H9 (cell line): ENCODE data around the gene PIP4K2A. TPM values are rescaled to one million over a fixed set of nuclear protein-coding genes. Genes with fewer than 3 reads are reported as not detected.

Source experiments
- DNase-seq: peaks from one replicate; pipeline ENCODE4 v3.0.0-alpha.2; 2017
- H2AFZ ChIP-seq: one replicate; pipeline ENCODE4 v1.6.1; 2013; ENCODE audit warnings: mild to moderate bottlenecking, low read length, control low read depth, moderate library complexity
- H2AK5ac ChIP-seq: 2 replicates; pipeline ENCODE4 v1.6.1; 2013; ENCODE audit warnings: low read length, control low read depth, mixed read lengths; ENCODE audit not compliant: insufficient read length
- H2BK120ac ChIP-seq: one replicate; pipeline ENCODE4 v1.6.1; 2013; ENCODE audit warnings: low read depth, mild to moderate bottlenecking, low read length, control low read depth, inconsistent platforms; ENCODE audit not compliant: poor library complexity, severe bottlenecking
- H2BK12ac ChIP-seq: 2 replicates; pipeline ENCODE4 v1.6.1; 2013; ENCODE audit warnings: low read length, control low read depth, mixed read lengths, low read depth; ENCODE audit not compliant: insufficient read length
- H2BK15ac ChIP-seq: 2 replicates; pipeline ENCODE4 v1.6.1; 2013; ENCODE audit warnings: low read depth, low read length, control low read depth
- H2BK20ac ChIP-seq: one replicate; pipeline ENCODE4 v1.6.1; 2013; ENCODE audit warnings: low read depth, mild to moderate bottlenecking, low read length, control low read depth, inconsistent platforms; ENCODE audit not compliant: poor library complexity, severe bottlenecking
- H2BK5ac ChIP-seq: 2 replicates; pipeline ENCODE4 v1.6.1; 2013; ENCODE audit warnings: low read length, control low read depth, mixed read lengths; ENCODE audit not compliant: insufficient read length
- H3K14ac ChIP-seq: 2 replicates; pipeline ENCODE4 v1.6.1; 2013; ENCODE audit warnings: low read length, control low read depth; ENCODE audit not compliant: insufficient read depth
- H3K18ac ChIP-seq: 2 replicates; pipeline ENCODE4 v1.6.1; 2013; ENCODE audit warnings: low read depth, mild to moderate bottlenecking, mixed read lengths, low read length, control low read depth; ENCODE audit not compliant: insufficient read length
- H3K23ac ChIP-seq: 2 replicates; pipeline ENCODE4 v1.6.1; 2013; ENCODE audit warnings: low read length, control low read depth, mixed read lengths, low read depth; ENCODE audit not compliant: insufficient read length
- H3K23me2 ChIP-seq: 2 replicates; pipeline ENCODE4 v1.6.1; 2013; ENCODE audit warnings: low read depth, mild to moderate bottlenecking, mixed read lengths, low read length, control low read depth; ENCODE audit not compliant: insufficient read length, poor library complexity, severe bottlenecking
- H3K27ac ChIP-seq: 2 replicates; pipeline ENCODE4 v1.5.1; 2013; ENCODE audit warnings: low read length, control low read depth, mixed read lengths, low read depth; ENCODE audit not compliant: insufficient read length
- H3K27me3 ChIP-seq: 2 replicates; pipeline ENCODE4 v1.6.1; 2013; ENCODE audit warnings: low read length, control low read depth, inconsistent platforms; ENCODE audit not compliant: insufficient read depth
- H3K4ac ChIP-seq: 2 replicates; pipeline ENCODE4 v1.6.1; 2013; ENCODE audit warnings: low read depth, mild to moderate bottlenecking, control low read depth, inconsistent platforms, low read length, moderate library complexity
- H3K4me1 ChIP-seq: 2 replicates; pipeline ENCODE4 v1.6.1; 2013; ENCODE audit warnings: low read length, control low read depth, inconsistent platforms; ENCODE audit not compliant: insufficient read depth
- H3K4me2 ChIP-seq: 2 replicates; pipeline ENCODE4 v1.6.1; 2013; ENCODE audit warnings: low read length, control low read depth, mixed read lengths; ENCODE audit not compliant: insufficient read length, insufficient read depth
- H3K56ac ChIP-seq: 2 replicates; pipeline ENCODE4 v1.6.1; 2013; ENCODE audit warnings: low read depth, mild to moderate bottlenecking, mixed read lengths, low read length, control low read depth; ENCODE audit not compliant: insufficient read length
- H3K79me1 ChIP-seq: 2 replicates; pipeline ENCODE4 v1.6.1; 2013; ENCODE audit warnings: low read depth, mild to moderate bottlenecking, moderate library complexity, low read length, control low read depth, inconsistent platforms; ENCODE audit not compliant: insufficient read depth, poor library complexity, severe bottlenecking
- H3K79me2 ChIP-seq: 2 replicates; pipeline ENCODE4 v1.6.1; 2013; ENCODE audit warnings: low read length, control low read depth, inconsistent platforms; ENCODE audit not compliant: insufficient read depth
- H3K9ac ChIP-seq: 2 replicates; pipeline ENCODE4 v1.6.1; 2013; ENCODE audit warnings: low read length, control low read depth, mixed read lengths; ENCODE audit not compliant: insufficient read length; ENCODE audit errors: extremely low read depth
- H3K9me3 ChIP-seq: one replicate; pipeline ENCODE4 v1.6.1; 2013; ENCODE audit warnings: low read depth, low read length, inconsistent platforms; ENCODE audit not compliant: control insufficient read depth
- H3T11ph ChIP-seq: one replicate; pipeline ENCODE4 v1.6.1; 2013; ENCODE audit warnings: mild to moderate bottlenecking, low read length, control low read depth, inconsistent platforms
- H4K20me1 ChIP-seq: one replicate; pipeline ENCODE4 v1.6.1; 2013; ENCODE audit not compliant: control insufficient read depth, insufficient read length, insufficient read depth
- H4K5ac ChIP-seq: 2 replicates; pipeline ENCODE4 v1.6.1; 2013; ENCODE audit warnings: low read depth, mild to moderate bottlenecking, mixed read lengths, low read length, control low read depth; ENCODE audit not compliant: insufficient read length
- H4K8ac ChIP-seq: replicated peaks from 2 replicates; pipeline ENCODE4 v1.6.1; 2013; ENCODE audit warnings: low read length, control low read depth, mixed read lengths, low read depth; ENCODE audit not compliant: insufficient read length
- H4K91ac ChIP-seq: 2 replicates; pipeline ENCODE4 v1.6.1; 2013; ENCODE audit warnings: low read depth, mild to moderate bottlenecking, moderate library complexity, mixed read lengths, low read length, control low read depth; ENCODE audit not compliant: insufficient read length
- H3K27ac Mint-ChIP-seq, 3 experiments: 2 replicates in 2 of 3; 3 replicates in 1 of 3; pipeline ENCODE4 v1.8.0; 2020 to 2021; ENCODE audit warnings: mixed read lengths in 3 of 3, mild to moderate bottlenecking in 1 of 3, moderate library complexity in 1 of 3
- H3K27me3 Mint-ChIP-seq: 2 replicates; pipeline ENCODE4 v1.8.0; 2021; ENCODE audit warnings: low read depth, mild to moderate bottlenecking, moderate library complexity, mixed read lengths
- H3K36me3 Mint-ChIP-seq, 3 experiments: 2 replicates in 2 of 3; 3 replicates in 1 of 3; pipeline ENCODE4 v1.8.0; 2020 to 2021; ENCODE audit warnings: low read depth in 3 of 3, mixed read lengths in 3 of 3; ENCODE audit not compliant: insufficient read depth in 1 of 3
- H3K4me1 Mint-ChIP-seq, 2 experiments: 2 replicates each; pipeline ENCODE4 v1.8.0; 2020; ENCODE audit warnings: mixed read lengths in 2 of 2
- H3K4me3 Mint-ChIP-seq, 2 experiments: 2 replicates in 1 of 2; 3 replicates in 1 of 2; pipeline ENCODE4 v1.8.0; 2020 to 2021; ENCODE audit warnings: mild to moderate bottlenecking in 2 of 2, mixed read lengths in 2 of 2, moderate library complexity in 1 of 2
- H3K9me3 Mint-ChIP-seq, 2 experiments: 2 replicates in 1 of 2; 3 replicates in 1 of 2; pipeline ENCODE4 v1.8.0; 2020; ENCODE audit warnings: mild to moderate bottlenecking in 2 of 2, mixed read lengths in 2 of 2, moderate library complexity in 1 of 2
- WGBS: extraction: QIAGEN DNeasy Blood & Tissue Kit; methylation state at CpG from one replicate; pipeline ENCODE4 v1.1.7; 2013; ENCODE audit warnings: missing lambda C conversion rate, low lambda C conversion rate, mixed read lengths; ENCODE audit not compliant: insufficient read length; ENCODE audit errors: extremely low coverage; 5-methylcytosine and 5-hydroxymethylcytosine counted together
- total RNA-seq: library from RNA; stranded (reverse); gene quantifications from 2 replicates; pipeline ENCODE4 v1.2.1, GENCODE V29; 2021
- TF ChIP-seq, protein P1 (sequence below): fragments of 200-600 bp; sonication (generic); conservative IDR thresholded peaks from 3 replicates; pipeline ENCODE4 v1.8.0; 2021; ENCODE audit warnings: antibody characterized with exemption, mild to moderate bottlenecking

Gene PIP4K2A
- total RNA-seq, 1 experiment from 2014 or later = 33.6 TPM

DNA sequence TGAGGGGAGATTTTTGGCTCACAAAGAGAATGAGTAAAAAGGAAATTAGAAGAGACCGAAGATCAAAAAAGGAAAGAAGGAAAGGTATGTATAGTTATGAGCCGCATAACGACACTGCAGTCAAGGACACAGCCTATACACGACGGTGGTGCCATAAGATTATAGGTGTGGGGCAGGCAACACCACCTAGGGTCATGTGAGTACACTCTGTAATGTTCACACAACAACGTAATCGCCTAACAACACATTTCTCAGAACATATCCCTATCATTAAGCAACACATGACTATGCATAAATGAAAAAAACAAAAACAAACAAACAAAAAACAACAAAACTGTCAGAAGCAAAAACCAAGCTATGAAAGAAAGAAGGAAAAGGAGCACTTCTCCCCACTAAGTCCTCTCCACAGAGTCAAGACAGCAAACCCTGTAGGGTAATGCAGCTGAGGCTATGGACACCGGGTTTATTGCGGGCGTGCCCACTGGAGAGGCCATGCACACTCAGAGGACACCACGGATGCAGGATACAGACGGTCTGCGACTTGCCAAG is 45.1 kb downstream of the PIP4K2A start:
- Histone ChIP-seq H3K79me2 (peaks cover 9% of the 10 kb centered on the region; the same call in 1 of the 2 replicates), H2BK20ac (no peak overlapping the region), H4K20me1 (no peaks in the 10 kb centered on the region), H3K4me2 (no peak overlapping the region), H3K18ac (no peak overlapping the region), H3K9ac (no peak overlapping the region), H3K4ac (no peak overlapping the region), H2BK5ac (no peak overlapping the region), H3K9me3 (no peaks in the 10 kb centered on the region), H3K4me1 (peaks cover 12% of the 10 kb centered on the region), H2AFZ (no peak overlapping the region), H3K14ac (no peak overlapping the region), H4K5ac (no peak overlapping the region), H3K27me3 (no peaks in the 10 kb centered on the region), H3T11ph (no peak overlapping the region), H2AK5ac (no peak overlapping the region), H3K23ac (no peak overlapping the region), H2BK12ac (no peak overlapping the region), H4K91ac (no peak overlapping the region), H4K8ac (no peak overlapping the region), H2BK120ac (no peak overlapping the region), H3K23me2 (no peaks in the 10 kb centered on the region), H3K79me1 (peaks cover 3% of the 10 kb centered on the region), H2BK15ac (no peak overlapping the region), H3K27ac (no peak overlapping the region), H3K56ac (no peak overlapping the region)
- TF ChIP-seq, protein P1, sequence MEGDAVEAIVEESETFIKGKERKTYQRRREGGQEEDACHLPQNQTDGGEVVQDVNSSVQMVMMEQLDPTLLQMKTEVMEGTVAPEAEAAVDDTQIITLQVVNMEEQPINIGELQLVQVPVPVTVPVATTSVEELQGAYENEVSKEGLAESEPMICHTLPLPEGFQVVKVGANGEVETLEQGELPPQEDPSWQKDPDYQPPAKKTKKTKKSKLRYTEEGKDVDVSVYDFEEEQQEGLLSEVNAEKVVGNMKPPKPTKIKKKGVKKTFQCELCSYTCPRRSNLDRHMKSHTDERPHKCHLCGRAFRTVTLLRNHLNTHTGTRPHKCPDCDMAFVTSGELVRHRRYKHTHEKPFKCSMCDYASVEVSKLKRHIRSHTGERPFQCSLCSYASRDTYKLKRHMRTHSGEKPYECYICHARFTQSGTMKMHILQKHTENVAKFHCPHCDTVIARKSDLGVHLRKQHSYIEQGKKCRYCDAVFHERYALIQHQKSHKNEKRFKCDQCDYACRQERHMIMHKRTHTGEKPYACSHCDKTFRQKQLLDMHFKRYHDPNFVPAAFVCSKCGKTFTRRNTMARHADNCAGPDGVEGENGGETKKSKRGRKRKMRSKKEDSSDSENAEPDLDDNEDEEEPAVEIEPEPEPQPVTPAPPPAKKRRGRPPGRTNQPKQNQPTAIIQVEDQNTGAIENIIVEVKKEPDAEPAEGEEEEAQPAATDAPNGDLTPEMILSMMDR = no peak
- WGBS = no CpG with 5 or more reads among the region's 13 CpGs
- H3K9me3 Mint-ChIP-seq = no peaks in the 10 kb centered on the region
- no peaks in the 10 kb centered on the region; a peak in 1 of 7 replicates for H3K36me3 Mint-ChIP-seq
- peak overlapping the region; percentile 21 to 85 (median 62); a peak in 5 of 7 replicates for H3K27ac Mint-ChIP-seq
- H3K4me3 Mint-ChIP-seq = no peak overlapping the region
- H3K4me1 Mint-ChIP-seq = peaks cover 50 to 56% of the 10 kb centered on the region in 2 experiments
- no peak for DNase-seq
- H3K27me3 Mint-ChIP-seq = no peaks in the 10 kb centered on the region
